Measurements from ENCODE around the gene TCEA2.
"Not testable (repeated sequence)": the region's sequence is repeated elsewhere in the genome, so short reads cannot be mapped to it uniquely, and the experiment has no call there.

The TCEA2 gene

DNA sequence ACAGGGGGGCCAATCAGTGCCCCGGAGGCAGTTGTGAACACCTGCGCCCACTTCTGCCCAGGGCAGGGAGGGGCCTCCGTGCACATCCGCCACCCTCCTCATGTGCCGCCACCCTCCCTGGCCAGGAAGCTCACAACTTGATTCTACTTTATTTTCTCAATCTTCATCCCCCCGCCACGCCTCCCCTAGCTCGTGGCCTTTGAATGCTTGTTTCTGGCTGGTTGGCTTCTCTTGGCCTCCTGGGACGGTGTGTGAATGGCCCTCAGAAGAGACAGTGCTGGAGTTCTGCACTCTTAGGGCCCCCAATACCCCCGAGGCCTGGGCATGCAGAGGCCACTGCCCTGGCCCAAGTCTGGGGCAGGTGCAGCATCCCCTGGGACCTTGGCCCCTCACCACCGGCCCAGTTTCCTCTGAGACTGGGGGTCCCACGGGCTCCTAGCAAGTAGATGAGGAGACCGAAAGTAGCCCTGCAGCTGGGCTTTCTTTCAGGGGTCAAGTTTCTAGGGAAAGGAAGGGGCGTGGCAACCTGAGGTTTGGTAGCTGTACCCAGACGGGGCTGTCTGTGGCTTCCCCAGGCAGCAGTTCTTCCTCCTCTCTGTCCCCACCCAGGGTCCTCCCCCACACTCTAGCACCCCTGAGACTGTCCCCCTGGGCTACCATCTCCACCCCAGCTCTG, 15.0 kb downstream of the TCEA2 start:
- DNase-seq (ENCODE audit: low read depth in 2 of 2), result peak; percentile 21 to 31

DNA sequence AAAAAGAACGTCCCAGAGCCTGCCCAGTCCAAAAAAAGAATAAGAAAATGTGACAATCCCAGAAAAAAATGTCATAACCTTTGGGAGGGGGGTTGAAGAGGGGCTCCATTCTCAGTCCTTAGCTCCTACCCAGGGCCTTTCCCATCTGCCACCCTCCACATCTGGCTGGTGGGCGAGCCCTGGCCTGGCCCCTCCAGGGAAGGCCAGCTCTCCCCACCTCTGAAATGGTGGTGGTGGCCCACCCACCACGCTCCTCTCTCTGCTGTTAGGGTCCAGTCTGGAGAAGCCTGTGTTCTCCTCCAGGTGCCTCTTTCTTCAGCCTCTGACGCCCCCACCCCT, 15.9 kb downstream of the TCEA2 start:
- DNase-seq (ENCODE audit: low read depth in 2 of 2), result no peak

DNA sequence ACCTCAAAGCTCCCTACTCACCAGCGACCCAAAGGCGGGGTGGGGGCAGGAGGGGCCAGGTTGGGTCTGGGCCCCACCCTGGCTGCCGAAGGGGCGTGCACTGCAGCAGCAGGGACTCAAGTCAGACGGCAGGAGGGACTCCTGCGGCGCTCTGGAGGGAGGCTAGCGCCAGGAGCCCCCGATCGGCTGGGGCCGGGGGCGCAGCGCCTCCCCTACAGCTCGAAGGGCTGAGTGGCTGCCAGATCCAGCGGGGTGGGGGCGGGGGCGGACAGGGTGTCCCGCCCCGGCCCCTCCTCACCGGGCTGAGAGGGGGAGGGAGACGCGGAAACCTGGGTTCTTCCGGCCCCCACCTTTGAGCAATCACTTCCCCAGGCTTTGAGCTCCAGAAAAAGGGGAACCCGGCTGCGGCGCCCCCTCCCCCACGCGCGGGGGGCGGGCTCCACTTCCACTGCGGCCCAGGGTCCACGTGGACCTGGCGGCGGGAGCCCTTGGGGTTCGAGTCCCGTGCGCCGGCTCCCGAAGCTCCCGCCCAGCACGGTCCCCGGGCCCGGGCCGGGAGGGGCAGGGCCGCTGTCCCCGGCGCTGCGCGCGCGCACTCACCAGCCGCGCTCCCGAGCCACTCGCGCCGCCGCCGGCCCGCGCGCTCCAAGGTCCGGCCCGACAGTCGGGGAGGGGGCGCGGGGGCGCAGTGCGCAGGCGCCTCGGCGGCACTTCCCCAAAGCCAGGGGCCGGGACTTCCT, 16.4 kb downstream of the TCEA2 start, which contains the start of gene RGS19:
RGS19 (minus strand) TSS at position 246 of the 740 bp plus-strand sequence. CDS start 2,632 bp downstream, outside the sequence.
- DNase-seq (ENCODE audit: low read depth in 2 of 2), result peak; percentile 34 to 44

DNA sequence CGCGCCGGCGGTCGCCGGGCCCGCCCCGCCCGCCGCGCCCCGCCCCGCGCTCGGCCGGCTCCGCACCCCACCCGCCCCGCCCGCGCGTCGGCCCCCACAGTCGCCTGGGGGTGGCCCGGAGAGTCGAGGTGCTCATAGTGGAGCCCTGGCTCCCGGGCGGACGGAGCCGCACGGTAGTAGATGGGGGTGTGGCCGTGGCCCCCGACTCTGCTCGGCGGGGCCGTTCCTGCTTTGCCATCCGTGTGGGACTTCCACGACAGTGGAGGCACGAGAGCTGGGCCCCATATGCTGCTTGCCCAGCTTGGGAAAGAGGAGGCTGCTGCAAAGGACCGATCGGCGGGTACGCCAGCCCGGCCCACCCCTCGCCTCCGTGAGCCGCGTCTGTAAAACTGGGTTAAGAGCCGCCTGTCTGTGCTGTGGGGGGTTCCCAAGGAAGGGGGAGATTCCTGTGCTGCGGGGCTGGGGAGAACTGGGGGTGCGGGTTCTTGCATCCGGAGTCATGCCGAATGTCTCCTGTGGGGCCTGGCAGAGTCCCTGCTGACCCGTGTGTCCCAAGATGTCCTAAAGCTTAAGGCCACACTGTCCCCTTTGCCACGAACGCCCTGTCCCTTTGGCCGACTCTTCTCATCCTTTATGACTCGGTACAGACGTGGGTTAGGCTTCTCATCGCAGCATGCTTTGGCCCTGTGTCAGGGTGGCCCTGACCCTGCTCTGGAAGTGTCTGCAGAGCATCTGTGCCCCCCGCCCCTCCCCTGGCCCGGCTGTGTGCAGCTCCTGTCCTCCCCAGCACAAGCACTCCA, 17.2 kb downstream of the TCEA2 start, which contains the start of gene OPRL1:
OPRL1 (plus strand) TSS at position 70 of the 800 bp plus-strand sequence. CDS start 12,639 bp downstream, outside the sequence.
- peak in 1 of 2 donors; percentile 19 for DNase-seq (ENCODE audit: low read depth in 2 of 2)

DNA sequence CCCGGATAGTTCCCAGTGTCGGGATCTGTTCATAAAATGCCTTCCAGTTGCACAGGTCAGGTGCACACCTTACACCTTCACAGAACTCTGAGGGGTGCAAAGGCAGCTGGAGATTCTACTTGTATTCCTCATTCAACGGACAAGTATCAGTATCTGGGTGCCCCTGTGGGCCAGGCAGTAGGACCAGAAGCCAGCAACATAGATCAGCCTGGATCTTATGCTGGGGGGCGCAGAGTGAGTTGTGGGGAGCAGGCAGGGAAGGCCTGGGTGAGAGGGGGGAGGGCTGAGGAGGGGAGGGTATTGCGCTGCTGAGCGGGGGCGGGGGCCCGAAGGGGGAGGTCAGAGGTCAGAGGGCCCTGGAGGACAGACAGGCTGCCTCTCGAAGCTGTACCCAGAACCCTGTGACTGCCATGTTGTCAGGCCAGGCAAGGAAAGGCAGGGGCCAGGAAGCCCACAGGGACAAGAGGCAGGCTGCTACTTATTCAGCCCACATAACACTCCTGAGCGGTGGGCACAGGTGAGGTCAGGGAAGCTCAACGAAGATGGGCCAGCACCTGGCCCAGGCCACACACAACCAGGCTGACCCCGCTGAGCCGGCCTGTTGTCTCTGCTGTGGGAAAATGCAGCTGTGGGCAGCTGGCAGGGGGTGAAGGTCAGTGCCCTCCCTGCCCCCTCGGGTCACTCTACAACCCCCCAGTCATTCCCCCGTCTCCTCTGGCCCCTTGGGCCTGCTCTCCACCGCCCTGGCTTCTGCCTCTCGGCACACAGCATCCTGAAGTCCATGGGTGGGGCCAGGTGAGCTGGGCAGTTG, 18.0 kb downstream of the TCEA2 start:
- DNase-seq (ENCODE audit: low read depth in 2 of 2), result no peak

DNA sequence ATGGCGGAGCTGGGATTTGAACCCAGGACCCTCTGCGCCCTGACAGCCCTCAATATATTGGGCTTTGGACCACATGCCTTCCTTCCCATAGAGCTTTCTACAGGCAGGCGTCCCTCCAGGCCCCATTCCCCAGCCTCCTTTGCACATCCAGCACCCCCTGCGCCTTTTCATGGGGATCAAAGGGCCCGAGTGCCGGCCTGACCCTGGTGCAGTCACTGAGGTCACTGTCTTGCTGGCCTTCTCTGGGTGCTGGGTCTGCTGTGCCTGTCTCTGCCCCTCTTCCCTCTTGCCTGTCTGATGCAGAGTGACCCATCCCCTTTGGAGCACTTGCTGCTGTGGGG, 18.6 kb downstream of the TCEA2 start:
- DNase-seq (ENCODE audit: low read depth in 2 of 2), result no peak

DNA sequence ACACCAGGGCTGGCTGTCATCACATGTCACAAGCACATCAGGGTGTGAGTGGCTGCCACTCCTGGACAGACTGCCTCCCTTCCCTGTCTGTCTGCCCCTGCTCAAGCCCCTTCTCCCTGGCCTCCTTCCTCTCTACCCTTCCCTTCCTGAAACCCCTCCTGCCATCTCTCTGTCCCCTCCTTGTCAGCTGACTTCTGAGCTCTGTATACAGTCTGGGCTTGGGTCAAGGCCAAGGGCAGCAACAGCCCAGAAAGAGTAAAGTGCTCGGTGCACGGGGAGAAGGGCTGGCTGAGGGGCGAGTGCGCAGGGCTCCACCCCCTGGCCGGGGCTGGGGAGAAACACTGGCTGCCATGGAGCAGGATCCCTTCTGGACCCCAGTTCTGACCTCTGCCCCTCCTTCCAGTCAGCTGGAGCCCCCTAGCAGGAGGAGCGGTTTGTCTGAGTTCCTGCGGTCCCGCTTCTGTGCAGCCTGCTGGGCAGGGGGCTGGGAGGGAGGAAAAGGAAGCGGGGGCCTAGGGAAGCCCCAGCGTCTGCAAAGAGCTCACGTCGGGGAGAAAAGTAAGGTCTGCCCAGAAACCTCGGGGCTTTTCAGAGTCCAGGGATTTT, 19.2 kb downstream of the TCEA2 start:
- no peak for DNase-seq (ENCODE audit: low read depth in 2 of 2)

DNA sequence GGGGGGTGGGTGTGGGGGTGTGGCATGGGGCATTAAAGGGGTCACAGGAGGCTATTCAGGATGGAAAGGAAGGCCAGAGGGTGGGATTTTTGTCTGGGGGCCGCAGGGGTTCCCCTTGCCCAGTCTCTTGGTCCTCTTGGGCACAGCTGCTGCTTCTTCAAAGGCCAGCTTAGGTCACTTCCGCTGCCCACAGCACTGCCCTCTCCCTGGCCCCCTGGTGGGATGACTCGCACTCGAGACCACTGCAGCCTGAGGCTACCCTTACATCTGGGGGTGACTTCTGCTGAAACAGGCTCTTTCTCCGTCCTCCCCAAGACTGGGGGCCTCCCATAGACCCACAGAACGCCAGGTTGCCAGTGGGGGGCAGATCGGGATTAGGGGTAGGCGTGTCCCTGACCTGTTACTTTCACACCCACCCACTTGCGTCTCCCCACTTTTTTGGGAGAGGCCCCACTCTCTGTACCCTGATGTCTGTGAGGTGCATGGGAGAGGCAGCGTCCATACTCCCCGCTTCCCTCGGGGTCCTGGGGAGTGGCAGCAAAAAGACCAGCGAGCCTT, 19.9 kb downstream of the TCEA2 start:
- no peak for DNase-seq (ENCODE audit: low read depth in 2 of 2)

DNA sequence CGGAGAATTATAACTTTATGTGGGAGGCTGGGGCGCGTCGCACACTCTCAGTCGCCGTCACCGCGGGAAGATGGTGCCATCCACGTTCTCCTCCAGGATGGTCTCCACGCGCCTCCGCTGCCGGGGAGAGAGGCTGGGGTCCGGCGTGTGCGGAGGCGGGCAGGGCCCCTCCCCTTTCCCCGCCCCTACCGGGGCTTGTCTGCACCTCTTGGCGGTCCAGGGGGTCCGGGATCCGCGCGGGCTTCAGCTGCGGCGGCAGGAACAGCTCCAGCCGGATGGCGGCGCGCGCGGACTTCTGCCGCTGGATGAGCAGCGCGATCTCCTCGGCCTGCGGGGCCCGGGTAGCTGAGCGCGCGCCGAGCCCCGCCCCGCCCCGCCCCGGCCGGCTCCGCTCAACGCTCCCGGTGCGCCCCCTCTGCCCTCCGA, 20.4 kb downstream of the TCEA2 start:
- peak; percentile 32 to 46 for DNase-seq (ENCODE audit: low read depth in 2 of 2)

DNA sequence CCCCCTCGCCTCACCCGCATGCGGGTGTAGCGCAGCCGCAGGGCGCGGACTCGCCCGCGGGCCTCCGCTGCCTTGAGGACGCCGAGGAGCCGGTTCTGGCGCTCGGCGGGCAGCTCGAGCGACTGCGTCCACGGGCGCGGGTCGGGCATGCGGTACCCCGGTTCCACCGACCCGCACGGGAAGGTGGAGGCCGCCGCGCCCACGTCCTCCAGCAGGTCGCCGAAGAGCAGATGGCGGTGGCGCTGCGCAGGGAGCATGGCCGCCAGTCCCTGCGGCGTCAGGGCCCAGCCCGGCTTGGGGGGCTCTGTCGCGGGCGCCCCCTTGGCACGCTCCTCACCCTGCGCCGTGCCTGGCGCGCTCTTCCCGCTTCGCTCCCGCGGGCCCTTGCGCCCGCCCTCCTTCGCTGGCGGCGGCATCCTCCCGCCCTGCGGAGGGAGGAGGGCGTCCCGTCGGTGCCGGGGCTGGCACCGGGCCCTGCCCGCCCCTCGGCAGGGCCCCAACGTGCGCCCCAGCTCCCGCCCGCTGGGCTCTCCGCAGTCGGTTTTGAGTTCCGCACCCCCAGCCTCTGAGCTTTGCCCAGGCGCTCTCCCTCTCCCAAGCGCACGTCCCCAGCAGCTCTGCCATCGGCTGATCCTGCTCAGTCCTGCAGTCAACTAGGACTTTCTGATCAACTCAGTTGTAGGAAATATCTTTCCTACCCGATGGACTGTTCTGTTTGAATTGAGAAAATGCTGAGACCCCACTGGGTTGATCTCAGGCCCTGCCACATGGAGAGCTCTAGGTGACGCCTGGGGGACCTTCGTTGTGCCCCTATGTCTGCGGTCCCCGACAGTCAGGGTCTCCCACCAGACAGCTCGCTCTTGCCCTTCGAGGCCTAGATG, 21.0 kb downstream of the TCEA2 start, which contains the start of gene LKAAEAR1:
LKAAEAR1 (minus strand) TSS at position 595 of the 881 bp plus-strand sequence; CDS start at position 416, 179 bp downstream.
- no peak for DNase-seq (ENCODE audit: low read depth in 2 of 2)

DNA sequence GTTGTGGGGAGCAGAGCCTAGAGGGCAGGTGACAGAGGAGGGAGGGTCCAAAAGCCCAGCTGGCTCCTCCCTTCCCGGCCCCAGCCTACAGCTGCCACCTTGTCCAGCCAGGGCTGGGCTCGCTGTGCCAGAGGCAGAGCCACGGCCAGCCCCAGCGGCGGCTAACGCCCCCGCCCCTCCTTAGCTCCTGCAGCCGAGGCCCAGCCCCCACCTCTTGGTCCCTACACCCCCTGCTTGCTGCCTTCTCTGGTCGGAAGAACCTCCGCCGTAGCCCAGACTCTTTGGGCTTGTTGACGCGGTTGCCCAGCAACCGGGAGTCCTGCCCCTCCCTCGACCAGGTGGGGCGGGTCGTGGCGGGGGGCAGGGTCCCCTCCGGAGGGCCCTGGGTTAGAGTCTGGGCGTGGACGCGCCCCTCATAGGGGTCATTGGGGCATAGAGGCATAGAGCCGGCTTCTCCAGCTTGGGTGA, 21.7 kb downstream of the TCEA2 start:
- no peak for DNase-seq (ENCODE audit: low read depth in 2 of 2)

DNA sequence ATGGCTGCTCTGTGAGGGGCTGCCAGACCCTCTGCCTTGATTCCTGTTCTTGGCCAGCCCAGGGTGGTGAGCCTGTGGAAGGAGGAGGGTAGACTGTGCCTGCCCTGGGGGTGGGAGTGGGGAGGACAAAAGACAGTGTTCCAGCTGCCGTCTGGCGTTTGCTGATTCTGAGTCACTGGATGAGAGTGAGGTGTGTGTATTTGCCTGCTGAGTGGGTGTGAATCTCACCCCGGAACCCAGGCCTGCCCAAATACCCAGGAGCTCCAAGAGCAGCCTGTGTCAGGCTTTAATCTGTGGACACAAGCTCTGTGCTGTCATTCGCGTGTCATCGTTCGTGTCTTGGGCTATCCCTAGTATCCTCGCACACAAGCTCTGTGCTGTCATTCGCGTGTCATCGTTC, 23.8 kb downstream of the TCEA2 start:
- no peak for DNase-seq (ENCODE audit: low read depth in 2 of 2)

DNA sequence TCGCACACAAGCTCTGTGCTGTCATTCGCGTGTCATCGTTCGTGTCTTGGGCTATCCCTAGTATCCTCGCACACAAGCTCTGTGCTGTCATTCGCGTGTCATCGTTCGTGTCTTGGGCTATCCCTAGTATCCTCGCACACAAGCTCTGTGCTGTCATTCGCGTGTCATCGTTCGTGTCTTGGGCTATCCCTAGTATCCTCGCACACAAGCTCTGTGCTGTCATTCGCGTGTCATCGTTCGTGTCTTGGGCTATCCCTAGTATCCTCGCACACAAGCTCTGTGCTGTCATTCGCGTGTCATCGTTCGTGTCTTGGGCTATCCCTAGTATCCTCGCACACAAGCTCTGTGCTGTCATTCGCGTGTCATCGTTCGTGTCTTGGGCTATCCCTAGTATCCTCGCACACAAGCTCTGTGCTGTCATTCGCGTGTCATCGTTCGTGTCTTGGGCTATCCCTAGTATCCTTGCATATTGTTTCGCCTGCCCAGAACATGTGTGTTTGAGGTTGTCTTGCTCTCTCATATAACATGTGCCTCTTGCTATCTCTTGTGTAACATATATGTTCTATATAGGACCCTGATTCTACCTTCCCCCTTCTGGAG, 24.3 kb downstream of the TCEA2 start:
- not testable (repeated sequence) for DNase-seq (ENCODE audit: low read depth in 2 of 2)

DNA sequence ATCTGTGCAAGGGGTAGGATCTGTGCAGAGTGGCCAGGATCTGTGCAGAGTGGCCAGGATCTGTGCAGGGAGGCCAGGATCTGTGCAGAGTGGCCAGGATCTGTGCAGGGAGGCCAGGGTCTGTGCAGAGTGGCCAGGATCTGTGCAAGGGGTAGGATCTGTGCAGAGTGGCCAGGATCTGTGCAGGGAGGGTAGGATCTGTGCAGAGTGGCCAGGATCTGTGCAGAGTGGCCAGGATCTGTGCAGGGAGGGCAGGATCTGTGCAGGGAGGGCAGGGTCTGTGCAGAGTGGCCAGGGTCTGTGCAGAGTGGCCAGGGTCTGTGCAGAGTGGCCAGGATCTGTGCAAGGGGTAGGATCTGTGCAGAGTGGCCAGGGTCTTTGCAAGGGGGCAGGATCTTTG, 25.6 kb downstream of the TCEA2 start:
- DNase-seq (ENCODE audit: low read depth in 2 of 2), result not testable (repeated sequence)

DNA sequence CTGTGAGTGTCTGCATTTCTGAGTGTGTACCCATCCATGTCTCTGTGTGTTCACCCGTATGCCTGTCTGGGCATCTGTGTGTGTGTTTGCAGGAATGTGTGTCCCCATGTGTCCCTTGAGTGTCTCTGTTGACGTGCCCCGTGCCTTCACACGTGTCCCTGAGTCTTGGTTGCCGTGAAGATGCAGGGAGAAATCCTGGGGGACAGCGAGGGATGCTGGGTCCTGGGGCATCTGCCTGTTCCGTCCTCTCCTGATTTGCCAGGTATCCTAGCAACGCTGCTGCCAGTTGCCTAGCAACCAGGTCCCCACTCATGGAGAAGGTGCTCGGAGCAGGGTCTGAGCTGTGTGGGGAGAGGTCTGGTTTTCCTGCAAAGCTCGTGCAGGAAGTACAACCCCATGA, 27.2 kb downstream of the TCEA2 start:
- DNase-seq (ENCODE audit: low read depth in 2 of 2), result no peak

DNA sequence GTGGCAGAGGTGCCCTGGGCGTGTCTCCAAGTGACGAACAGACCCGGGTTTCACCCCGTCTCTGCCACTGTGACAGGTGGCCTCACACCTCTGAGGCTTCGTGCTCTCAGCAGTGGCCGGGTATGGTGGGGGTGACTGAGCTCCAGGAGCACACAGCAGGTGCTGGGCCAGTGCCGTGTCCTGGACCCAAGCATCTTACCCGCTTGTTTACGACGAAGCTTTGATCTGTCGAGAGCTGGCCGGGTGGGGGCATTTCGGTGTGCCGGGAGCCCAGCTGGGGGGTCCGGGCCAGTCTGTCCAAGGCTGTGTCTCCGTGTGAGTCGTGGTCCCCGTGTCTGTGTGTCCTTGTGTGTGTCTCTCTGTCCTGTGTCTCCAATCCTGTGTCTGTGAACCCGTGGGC, 28.3 kb downstream of the TCEA2 start:
- no peak for DNase-seq (ENCODE audit: low read depth in 2 of 2)

DNA sequence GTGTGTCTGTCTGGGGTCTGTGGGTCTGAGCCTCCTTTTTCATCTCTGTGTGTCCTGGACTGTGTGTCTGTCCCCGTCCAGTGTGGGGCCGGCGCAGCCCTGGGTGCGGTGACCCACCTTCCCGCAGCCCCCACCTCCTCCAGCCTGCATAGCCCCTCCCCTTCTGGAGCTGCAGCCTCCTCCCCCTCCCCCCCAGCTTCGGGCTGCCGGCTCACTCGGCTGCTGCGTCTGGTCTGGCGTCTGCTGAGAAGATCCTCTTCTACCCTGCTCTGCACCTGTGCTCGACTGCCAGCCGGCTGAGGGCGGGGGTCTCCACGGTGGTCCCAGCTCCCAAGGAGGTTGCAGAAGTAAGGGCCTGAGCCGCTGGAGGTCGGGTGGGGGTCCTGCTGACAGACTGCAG, 28.8 kb downstream of the TCEA2 start:
- no peak for DNase-seq (ENCODE audit: low read depth in 2 of 2)

DNA sequence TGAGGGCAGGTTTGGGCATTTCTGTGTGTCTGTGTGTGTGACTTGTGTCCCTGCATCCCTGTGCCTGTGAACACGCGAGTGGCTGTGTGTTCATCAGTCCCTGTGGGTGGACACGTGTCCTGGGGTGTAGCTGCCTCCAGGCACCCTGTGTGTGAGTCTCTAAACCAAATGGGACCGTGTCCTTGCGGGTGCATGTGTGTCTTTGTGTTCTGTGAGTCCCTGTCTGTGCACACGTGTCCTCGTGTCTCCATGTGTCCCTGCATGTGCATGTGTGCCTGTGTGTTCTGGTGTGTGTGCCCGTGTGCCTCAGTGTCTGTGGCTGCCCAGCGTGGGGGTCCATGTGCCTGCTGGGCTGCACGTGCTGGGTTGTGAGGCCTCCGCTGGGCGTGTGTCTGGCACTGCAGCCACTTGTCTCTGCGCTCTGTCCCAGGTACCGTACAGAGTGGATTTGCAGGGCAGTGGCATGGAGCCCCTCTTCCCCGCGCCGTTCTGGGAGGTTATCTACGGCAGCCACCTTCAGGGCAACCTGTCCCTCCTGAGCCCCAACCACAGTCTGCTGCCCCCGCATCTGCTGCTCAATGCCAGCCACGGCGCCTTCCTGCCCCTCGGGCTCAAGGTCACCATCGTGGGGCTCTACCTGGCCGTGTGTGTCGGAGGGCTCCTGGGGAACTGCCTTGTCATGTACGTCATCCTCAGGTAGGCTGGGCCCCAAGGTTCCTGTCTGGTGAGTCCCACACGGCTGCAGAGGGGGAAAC, 29.4 kb downstream of the TCEA2 start:
- DNase-seq (ENCODE audit: low read depth in 2 of 2), result no peak
